Muscle of back (tissue), 11 donors: ENCODE results near the gene IQCE. TPM values are rescaled to one million over a fixed set of nuclear protein-coding genes. Genes with fewer than 3 reads are reported as not detected.

Experiments used
- DNase-seq, 3 donors: peaks; one replicate each; pipeline versions ENCODE4 v3.0.0 to v3.0.0-alpha.2; 2013
- polyA plus RNA-seq, 10 donors: library from polyadenylated mRNA; unstranded; fragments of 120-200 nt; gene quantifications; one replicate each; pipeline ENCODE4 v1.2.1, GENCODE V29; 2013; ENCODE audit not compliant: insufficient read length in 10 of 10

The IQCE gene
- polyA plus RNA-seq, 10 donors = 6.1 to 10.0 (median 6.7) TPM

DNA sequence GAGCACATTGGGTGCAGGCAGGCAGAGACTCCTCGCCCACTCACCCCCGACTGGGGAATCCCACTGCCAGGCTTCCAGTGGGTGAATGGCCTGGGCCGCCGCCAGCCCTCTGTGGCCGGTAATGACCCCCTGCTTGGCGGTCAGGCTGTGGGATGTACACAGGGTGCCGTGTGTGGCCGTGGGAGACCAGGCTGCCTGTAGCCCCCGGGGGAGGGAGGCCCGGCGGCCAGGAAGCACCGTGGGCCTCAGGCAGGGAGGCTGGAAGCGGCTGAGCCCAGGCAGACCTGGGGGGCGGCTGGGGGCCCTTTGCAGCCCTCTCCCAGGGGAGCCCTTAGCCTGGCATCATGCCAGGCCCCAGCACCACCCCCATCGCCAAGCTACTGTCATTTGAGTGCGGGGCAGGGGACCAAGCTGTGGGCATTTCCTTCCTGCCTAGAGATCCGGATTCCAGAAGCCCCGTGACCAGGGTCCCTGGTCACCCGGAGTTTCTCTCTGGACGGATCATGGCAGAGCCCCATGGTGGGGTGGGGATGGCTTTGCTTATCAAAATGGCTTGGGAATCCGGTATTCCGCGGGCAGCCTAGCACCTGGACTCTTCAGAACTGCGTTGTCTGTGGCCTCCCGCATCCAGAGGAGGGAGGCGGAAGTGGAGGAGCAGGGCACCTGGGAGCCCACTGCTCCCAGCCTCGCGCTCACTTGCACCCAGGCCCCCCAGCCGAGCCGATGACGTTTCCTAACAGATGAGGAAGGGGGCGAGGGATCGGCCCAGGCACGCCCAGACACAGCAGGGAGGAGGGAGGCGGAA is 74.2 kb downstream of the IQCE start:
- peak in 2 of 3 donors; percentile 66 to 89 for DNase-seq

DNA sequence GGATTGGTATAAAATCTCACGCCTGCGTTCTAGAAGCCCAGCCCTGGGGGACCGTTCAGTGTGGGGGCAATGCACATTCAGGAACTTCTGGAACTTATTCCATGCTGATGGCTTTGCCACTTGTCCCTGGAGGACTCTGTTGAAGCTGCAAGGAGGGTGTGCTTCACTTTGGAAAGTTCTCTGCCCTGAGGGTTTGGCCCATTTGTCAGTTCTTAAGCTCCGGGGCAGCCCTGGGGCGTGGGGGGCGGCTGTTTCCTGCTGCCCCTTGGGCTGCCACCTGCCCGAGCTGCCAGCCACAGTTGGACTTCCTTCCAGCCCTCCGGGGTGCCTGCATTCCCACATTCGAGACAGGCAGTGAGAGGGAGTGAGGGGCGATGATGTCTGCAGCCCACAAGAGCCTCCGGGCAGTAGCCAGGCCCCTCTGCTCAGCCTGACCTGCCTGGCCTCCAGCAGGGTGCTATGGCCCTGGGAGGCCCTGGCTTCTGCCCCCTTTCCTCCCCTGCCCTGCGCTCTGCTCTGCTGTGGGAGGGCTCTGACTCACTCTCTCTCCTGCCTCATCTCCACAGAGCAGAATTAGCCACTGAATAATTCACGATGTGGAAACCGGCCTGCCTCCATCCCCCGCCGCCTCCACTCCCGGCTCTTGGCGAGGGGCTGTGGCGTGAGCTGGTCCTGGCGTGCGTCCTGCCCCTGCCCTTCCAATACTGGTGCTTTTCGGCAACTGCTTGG is 74.9 kb downstream of the IQCE start:
- DNase-seq = peak in 1 of 3 donors; percentile 64

DNA sequence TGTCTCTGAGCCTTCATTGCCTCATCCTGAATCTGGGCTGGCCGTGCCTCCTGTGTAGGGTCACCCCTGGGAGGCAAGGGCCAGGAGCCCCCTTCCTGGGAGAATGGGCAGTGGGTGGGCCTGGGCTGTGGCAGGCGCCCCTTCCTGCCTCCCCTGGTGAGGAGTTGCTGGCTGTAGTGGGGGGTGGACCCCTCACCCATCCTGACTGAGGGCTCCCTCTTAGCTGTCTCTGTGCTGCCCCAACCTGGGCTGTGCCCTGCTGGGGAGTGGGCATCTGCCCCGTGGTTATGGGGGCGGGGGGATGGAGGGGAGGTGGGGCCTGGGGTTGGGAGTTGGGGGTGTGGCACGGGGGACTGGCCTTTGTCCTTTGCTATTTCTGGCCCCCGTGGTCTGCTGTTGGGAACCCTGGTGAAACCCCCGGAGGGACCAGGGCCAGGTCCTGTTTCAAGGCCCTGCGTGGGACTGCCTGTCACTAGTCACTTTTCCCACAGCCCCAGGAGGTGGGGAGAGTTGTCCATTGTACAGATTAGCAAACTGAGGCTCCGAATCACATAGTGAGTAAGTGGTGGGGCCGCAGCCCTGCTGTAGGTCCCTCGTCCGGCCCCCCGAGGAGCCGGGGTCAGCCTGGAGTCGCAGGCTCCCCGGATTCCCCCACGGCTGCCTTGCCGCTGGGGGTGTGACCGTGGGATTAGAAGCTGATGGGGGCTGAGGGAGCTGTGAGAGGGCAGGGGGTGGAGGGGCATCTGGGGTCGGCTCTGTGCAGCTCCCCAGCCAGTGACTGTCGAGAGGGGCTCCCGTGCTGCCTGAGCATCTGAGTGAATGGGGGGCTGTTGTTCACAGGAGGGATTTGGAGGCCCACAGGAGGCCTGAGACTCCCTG is 75.7 kb downstream of the IQCE start:
- DNase-seq = no peak

DNA sequence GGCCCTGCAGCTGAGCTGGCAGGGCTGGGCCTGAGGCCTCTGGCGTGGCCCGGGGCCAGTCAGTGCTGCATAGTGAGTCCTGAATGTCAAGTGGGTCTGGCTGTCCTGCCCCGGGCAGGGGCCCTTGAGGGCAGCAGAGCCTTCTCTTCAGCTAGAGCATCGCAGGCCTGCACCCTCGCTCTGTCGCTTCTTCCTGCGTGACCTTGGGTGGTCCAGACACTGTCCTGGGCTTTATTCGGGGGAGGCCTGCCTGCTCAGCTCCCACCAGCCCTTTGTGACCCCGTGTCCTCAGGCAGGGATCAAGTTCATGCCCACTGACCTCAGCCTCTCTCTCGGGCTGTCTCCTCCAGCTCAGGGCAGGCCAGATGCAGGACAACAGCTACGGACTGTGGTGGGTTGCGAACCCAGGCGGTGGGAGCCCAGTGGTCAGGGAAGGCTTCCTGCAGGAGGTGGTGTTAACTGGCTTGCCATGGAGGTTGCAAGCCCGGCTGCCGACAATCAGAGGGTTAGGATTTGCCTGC is 76.4 kb downstream of the IQCE start:
- no peak for DNase-seq

DNA sequence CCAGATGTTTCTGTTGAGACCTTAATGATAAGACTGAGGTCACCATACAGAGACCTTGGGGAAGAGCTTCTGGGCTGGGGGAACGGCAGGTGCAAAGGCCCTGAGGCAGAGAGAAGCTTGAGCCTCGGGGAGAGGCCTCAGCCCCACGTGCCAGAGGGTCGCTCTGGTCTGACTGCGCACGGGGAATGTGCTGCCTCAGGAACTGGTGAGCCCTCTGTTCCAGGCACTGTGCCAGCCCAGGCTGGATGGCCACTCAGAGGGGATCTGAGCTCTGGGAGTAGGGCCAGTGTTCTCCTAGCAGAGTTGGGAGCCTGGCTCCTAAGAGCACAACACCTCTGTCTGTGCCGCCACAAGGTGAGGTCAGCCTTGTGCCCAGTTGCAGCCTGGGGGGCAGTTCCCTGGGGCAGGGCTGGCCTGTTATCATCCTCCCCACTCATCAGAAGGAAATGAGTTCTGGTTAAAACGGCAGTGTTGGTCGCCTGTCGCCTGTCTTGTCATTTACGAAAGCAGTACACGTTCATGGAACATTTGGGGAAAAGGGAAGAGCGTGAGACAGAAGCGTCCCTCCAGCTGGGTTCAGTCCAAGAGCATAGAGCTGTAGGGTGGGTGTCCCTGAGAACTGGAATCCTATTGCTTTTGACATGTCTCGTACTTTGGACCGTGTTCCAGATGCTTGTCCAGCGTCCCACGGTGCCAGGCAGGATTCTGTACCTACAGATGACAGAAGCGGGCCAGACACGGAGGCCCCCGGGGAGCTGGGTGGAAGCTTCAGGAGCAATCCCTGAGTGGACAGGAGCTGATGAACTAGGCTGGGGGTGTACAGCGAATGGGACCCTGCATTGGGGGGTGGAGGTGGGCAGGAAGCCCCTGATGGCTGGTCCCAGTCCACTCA is 77.3 kb downstream of the IQCE start:
- DNase-seq = peak in 1 of 3 donors; percentile 71

DNA sequence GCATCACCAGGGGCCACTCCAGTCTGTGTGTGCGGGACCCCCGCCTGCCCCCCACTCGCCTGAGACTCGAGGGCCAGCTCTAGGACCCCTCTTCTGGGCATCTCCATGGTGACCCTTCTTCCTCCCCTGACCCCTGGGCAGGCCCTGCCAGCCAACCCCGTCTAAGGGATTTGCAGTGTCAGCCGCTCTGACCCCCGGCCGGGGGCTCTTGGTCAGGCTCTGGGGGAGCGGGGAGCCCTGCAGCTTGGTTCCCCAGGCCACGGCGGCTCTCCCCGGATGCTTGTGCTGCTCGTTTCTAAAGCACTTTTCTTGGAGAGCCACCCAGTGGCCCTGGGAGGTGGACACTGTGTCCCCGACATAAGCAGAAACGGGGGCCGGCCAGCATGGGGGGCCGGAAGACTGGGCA is 78.3 kb downstream of the IQCE start:
- DNase-seq = no peak

DNA sequence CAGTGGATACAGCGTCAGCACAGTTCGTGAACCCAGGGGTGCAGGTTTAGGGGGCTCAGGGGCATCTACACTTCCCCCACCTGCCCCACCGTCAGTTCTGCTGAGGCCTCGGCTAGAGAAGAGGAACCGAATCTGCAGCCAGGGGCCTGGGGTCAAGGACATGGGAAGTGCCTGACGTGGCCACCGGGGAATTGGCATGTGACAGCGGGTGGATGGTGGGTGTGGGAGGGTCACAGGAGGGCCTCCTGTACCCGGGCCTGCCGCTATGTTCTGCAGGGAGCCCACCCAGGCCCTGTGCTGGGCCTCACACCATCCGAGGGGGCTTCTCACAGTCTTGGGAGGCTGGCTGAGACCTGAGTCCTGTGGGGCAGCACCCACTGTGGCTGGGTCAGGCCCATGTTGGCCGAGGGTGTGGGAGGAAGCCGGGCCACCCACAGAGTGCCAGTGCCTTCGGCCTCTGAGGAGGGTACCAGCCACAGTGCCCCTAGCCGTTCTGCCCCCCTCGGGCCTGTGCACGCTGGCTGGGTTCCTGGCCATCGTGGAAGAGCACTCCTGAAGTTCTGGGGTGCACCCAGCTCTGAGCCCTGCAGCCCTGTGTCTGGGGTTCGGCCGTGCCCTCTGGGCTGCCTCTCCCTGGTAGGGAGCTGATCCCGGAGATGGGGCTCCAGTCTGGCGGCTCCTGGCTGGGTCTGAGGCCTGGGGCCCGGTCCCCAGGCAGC is 78.9 kb downstream of the IQCE start:
- peak in 1 of 3 donors; percentile 76 for DNase-seq

DNA sequence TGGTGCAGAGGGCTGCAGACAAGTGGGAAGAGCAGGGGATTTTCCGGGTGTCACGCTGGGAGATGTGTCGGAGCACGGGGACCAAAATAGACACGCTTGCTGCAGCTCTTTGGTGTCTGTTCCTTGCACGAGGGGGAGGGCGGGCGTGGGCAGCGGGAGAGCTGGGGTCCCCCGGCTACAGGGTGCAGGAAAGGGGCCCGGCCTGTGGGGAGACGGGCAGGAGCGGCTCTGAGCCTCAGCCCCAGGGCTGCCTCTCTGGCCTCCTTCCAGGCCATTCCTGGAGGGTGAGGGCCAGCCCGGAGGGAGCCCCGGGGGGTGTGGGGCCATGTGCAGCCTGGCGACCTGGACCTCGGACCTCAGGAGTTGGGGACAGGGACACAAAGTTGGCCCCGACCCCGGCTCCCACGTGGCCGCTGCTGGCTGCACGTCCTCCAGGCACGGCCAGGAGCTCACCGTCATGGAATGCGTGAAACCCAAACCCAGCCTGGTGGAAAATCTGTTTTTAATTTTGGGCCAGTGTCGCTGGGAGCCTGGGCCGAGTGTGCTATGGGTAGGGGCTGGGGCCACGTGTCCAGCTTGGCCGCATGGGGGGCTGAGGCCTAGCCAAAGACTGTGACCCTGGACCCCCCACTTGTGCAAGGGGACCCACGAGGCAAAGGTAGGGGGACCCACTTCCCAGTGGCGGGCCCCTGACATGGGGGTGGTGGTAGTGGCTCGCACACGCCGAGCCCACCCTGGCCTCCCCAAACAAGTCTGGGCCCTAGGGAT is 79.6 kb downstream of the IQCE start:
- DNase-seq = peak; percentile 80 to 88 (median 82)

DNA sequence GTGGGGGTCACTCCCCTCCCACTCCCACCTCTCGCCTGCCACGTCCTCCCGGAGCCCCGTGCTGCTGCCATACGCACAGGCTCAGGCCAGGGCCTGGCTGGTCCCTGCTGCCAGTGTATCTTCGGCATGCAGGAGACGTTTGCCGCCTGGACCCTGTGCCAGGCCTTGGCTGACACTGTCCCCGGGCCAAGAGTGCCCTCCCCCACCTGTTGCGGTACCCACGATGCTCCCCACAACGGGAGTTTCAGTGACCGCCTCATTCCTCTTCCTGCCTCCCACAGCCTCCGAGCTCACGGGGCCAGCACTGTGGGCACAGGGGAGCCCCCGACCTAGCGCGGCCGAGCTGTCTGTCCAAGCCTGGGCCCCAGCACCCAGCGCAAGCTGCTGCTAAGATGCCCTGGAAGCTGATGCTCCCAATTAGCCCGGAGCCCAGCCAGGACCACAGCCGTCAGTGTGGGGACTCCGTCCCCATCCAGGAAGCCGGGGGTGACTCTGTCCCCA is 80.5 kb downstream of the IQCE start:
- DNase-seq = no peak

DNA sequence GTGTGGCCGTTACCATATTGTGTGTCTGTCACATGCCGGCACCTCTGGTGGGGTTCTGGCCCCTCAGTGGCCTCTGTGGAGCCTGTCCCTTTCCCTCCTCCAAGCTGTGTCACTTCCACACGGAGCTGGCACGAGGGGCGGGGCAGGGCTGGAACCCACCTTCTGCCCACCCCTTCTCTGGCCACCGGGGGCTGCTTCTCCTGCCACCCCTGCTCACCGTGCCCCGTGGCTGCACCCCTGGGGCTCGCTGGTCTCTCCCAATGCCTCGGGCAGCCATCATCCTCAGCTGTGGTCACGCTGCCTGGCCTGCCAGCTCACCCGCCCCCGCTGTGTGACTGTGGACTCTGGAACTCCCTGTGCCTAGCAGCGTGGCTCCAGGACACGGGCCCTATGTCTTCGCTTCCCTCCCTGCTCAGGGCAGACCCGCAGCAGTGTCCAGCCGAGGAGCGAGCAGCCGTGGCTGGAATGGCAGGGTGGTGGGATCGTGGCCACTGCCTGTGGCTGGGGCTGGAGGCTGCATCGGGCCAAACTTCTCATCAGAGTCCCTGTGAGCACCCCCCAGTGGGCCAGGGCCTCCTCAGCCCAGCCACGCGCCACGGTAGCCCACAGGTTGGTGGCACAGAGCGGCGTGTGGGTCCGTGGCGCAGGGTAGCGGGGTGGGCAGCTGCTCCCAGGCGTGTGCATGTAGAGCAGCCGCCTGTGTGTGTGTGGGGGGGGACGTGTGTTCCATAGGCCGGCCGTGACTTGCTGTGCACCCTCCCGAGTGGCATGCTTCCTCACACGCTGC is 81.1 kb downstream of the IQCE start:
- no peak for DNase-seq

DNA sequence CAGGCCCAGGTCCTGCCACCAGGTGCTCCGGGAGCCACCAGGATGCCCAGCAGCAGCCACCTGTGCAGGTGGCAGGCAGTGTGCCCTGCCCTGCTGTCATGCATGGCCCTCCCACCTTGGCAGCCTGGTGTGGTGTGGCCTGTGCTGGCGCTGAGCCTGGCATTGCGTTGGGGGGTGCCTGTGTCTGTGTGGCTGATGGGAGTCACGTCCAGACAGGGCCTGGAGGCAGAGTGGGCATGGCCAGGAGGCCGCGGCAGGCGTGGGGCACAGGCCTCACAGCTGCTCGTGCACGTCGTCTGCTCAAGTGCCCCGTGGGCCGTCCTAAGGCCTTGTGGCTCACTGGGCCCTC is 81.7 kb downstream of the IQCE start:
- DNase-seq = no peak

DNA sequence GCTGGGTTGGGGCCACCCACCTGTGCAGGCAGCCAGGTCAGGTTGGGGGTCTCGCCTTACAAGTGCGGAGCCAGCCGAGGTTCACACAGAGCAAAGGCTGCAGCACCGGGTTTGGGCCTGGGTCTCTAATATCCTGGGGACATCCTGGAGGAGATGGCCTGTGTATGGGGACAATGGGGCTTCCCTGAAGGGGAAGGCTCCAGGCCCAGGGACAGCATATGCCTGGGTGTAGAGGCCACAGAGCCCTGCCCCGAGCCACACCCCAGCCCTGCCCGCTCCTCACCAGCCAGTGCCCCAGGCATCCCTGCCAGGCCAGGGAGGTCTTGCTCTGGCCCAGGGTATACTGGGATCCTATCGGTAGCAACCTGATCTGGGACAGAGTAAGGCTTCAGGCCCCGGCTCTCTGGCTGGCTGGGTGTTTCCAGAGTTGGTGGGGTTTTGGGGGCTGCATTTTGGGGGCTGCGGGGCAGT is 82.1 kb downstream of the IQCE start:
- no peak for DNase-seq

DNA sequence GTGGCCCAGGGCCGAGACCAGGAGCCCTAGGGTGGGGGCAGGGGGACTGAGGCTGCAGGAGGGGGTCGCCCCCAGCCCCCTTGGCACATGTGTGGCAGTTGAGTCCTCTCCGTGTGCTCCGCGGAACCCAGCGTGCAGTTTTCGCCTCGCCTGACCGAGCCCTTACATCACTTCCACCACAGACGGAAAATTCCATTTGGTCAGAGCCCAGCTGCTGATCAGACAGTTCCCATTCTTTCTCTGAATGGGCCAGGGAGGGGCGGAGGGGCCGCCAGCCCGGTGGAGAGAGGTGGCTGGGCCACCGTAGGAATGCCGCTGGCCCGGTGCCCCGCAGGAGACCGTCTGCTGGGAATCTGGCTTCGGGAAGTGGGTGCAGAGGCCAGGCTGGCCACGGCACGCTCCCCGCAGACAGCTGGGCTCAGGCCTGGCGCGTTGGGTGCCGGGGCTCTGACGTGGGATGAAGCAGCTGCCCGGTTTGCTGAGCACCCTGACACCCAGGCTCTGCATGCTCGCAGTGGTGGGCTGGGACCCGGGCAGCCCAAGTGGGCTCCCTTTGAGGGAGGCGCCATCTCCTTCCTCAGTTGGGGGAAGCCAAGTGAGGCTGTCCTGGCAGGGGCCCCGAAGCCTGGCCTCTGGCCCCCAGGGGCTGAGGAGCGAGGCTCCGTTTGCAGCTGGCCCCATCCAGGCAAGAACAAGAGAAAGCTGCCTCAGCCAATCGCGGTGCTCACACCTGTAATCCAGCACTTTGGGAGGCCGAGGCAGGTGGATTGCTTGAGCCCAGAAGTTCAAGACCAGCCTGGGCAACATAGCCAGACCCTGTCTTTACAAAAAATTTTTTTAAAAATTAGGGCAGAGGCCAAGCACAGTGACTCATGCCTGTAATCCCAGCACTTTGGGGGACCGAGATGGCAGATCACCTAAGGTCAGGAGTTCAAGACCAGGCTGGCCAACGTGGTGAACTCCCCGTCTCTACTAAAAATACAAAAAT is 82.9 kb downstream of the IQCE start:
- peak; percentile 92 to 98 (median 96) for DNase-seq

DNA sequence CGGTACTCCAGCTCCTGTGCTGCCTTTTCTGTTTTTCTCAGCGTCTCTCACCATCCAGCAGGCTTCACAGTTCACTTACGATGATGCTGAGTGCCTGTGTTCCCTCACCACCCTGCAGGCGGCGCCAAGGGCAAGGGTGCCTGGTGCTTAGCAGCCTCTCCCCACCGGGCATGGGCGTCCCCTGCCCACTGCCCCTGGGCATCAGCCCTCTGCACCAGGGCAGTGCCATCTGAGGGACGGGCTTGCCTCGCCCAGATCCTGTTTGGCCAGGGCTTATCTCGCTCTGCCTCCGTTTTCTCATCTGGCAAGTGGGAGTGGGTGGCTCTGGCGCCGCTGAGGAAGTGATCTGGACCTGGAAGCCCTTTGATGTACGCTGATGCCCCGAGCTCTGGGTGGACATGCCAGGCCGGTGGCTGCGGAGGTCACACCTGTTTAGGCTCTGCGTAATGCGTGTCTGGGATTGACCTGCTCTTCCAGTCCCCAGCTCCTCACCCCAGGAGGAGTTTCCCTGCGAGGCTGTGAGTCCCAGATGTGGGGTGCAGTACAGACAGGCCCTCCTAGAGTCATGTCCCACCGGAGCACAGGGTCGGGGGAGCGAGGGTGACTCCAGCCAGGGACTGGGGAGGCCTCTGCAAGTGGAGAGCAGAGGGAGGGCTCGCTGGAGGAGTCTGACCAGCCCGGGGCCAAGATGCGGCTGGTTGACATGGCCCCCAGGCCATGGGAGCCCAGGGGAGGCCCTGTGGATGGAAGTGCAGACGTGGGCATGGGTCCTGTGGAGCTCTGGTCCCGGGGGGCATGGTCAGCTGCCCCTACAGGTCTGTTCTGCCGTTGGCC is 84.8 kb downstream of the IQCE start:
- DNase-seq = no peak

DNA sequence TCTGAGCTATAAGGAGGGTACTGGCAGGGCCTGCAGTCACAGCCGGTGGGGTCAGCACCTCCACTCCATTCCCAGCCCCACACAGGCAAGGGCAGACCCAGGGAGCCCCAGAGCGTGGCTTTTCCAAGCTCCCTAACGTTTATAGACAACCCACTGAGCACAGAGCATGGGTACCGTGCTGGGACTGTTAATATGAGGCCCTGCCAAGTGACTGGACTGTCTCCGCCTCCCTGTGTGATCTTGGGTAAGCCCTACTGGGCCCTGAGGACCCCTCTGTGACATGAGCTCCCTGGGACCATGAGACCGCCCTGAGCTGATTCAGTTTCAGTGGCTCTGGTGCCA is 85.4 kb downstream of the IQCE start:
- DNase-seq = no peak
